Endothelial cell of umbilical vein (primary cell): ENCODE results near the gene ICAM1. TPM values are rescaled to one million over a fixed set of nuclear protein-coding genes. Genes with fewer than 3 reads are reported as not detected.
A peak's percentile ranks its signal among the peaks of the same experiment; 100 is the strongest.

Experiments used
- BruUV-seq: library from RNA; stranded (reverse); fragments of 400-500 nt; replicated peaks from 2 replicates; lab custom pipeline; 2021; lab: Mats Ljungman, UMichigan
- CTCF ChIA-PET: fragments of 300-600, 350-600 bp; sonication (Branson Sonifier 250); formaldehyde crosslinking; loops from one replicate; lab custom pipeline; 2021; ENCODE audit warnings: antibody characterized with exemption, inconsistent platforms; lab: Charles Lee
- POLR2A ChIA-PET: fragments of 300-600, 350-600 bp; sonication (Branson Sonifier 250); formaldehyde crosslinking; loops from one replicate; lab custom pipeline; 2021; ENCODE audit warnings: antibody characterized with exemption, inconsistent platforms; lab: Charles Lee
- DNase-seq: peaks from one replicate; pipeline ENCODE4 v3.0.0-alpha.2; 2011; ENCODE audit warnings: low read depth, low spot score
- FAIRE-seq: peaks from 2 replicates; lab custom pipeline; 2011; peaks lifted over from hg19 to GRCh38; lab: Jason Lieb, UNC
- H2AFZ ChIP-seq: 2 replicates; pipeline ENCODE4 v1.6.0; 2012; ENCODE audit warnings: low read depth, low read length, control low read depth, inconsistent platforms
- H3K27ac ChIP-seq: 2 replicates; pipeline ENCODE4 v1.5.1; 2011; ENCODE audit warnings: low read depth, mild to moderate bottlenecking, control low read depth, low read length, moderate library complexity; ENCODE audit not compliant: insufficient read depth
- H3K27me3 ChIP-seq, 2 experiments: 2 replicates each; pipeline versions ENCODE4 v1.6.0 to v1.6.1; 2011; ENCODE audit warnings: low read length in 2 of 2, mixed read lengths in 1 of 2; ENCODE audit not compliant: control insufficient read depth in 2 of 2, insufficient read depth in 2 of 2
- H3K36me3 ChIP-seq, 2 experiments: 2 replicates in 1 of 2; 3 replicates in 1 of 2; pipeline ENCODE4 v1.5.1; 2011; ENCODE audit warnings: low read length in 2 of 2, mild to moderate bottlenecking in 1 of 2, moderate library complexity in 1 of 2; ENCODE audit not compliant: control insufficient read depth in 2 of 2, insufficient read depth in 2 of 2; ENCODE audit errors: extremely low read depth in 1 of 2
- H3K4me1 ChIP-seq: 3 replicates; pipeline ENCODE4 v1.5.1; 2011; ENCODE audit warnings: mild to moderate bottlenecking, low read length; ENCODE audit not compliant: control insufficient read depth, insufficient read depth; ENCODE audit errors: extremely low read depth
- H3K4me2 ChIP-seq: 2 replicates; pipeline ENCODE4 v1.6.1; 2011; ENCODE audit warnings: low read length, control low read depth, mixed read lengths; ENCODE audit not compliant: insufficient read depth
- H3K4me3 ChIP-seq, 3 experiments: fragments of 200-600 bp in 1 of 3; sonication (generic), shearing (Covaris generic) in 1 of 3; replicated peaks in 1 of 3; 2 replicates each; pipeline ENCODE4 v1.5.1; 2011 to 2016; ENCODE audit warnings: control low read depth in 3 of 3, low read length in 3 of 3, mild to moderate bottlenecking in 2 of 3, inconsistent platforms in 1 of 3, low read depth in 1 of 3, moderate library complexity in 1 of 3; ENCODE audit not compliant: insufficient read depth in 1 of 3
- H3K79me2 ChIP-seq: 2 replicates; pipeline ENCODE4 v1.6.0; 2012; ENCODE audit warnings: low read length, inconsistent platforms; ENCODE audit not compliant: control insufficient read depth, insufficient read depth
- H3K9ac ChIP-seq: replicated peaks from 2 replicates; pipeline ENCODE3; 2011; ENCODE audit warnings: low read length, control low read depth; ENCODE audit not compliant: insufficient read depth; ENCODE audit errors: extremely low read depth
- H3K9me1 ChIP-seq: replicated peaks from 3 replicates; pipeline ENCODE4 v1.6.0; 2011; ENCODE audit warnings: mild to moderate bottlenecking, low read length; ENCODE audit not compliant: control insufficient read depth, insufficient read depth; ENCODE audit errors: extremely low read depth
- H3K9me3 ChIP-seq: replicated peaks from 2 replicates; pipeline ENCODE4 v1.5.1; 2012; ENCODE audit warnings: low read length, inconsistent platforms; ENCODE audit not compliant: control insufficient read depth, insufficient read depth
- H4K20me1 ChIP-seq: replicated peaks from 2 replicates; pipeline ENCODE3; 2011; ENCODE audit warnings: mild to moderate bottlenecking, low read length; ENCODE audit not compliant: control insufficient read depth, insufficient read depth; ENCODE audit errors: extremely low read depth
- CTCF ChIP-seq, 2 donors: IDR thresholded peaks; 1 replicate in 1 of 2; 2 replicates in 1 of 2; pipeline ENCODE4 v1.5.1; 2011; ENCODE audit warnings: low read length in 2 of 2, mild to moderate bottlenecking in 2 of 2, moderate library complexity in 2 of 2, control low read depth in 1 of 2, inconsistent platforms in 1 of 2, low read depth in 1 of 2; ENCODE audit not compliant: insufficient read depth in 1 of 2; ENCODE audit errors: extremely low read depth in 1 of 2
- EZH2 ChIP-seq: IDR thresholded peaks from 2 replicates; pipeline ENCODE4 v1.6.1; 2012; ENCODE audit warnings: borderline replicate concordance, low read depth, mild to moderate bottlenecking, moderate library complexity, low read length, inconsistent platforms; ENCODE audit not compliant: severe bottlenecking
- FOS ChIP-seq: IDR thresholded peaks from 2 replicates; pipeline ENCODE4 v1.6.1; 2011; ENCODE audit warnings: mild to moderate bottlenecking, low read length, moderate library complexity, borderline replicate concordance; ENCODE audit not compliant: insufficient read depth
- GATA2 ChIP-seq: IDR thresholded peaks from 2 replicates; pipeline ENCODE4 v1.7.0; 2011; ENCODE audit warnings: low read depth, mild to moderate bottlenecking, moderate library complexity, mixed read lengths, low read length; ENCODE audit not compliant: insufficient read length, insufficient read depth
- JUN ChIP-seq: IDR thresholded peaks from 2 replicates; pipeline ENCODE4 v1.6.1; 2011; ENCODE audit warnings: borderline replicate concordance, low read depth; ENCODE audit not compliant: insufficient read length, insufficient read depth
- MYC ChIP-seq: IDR thresholded peaks from one replicate; pipeline ENCODE4 v1.6.1; 2011; ENCODE audit warnings: mild to moderate bottlenecking, low read depth, low read length
- POLR2A ChIP-seq: IDR thresholded peaks from 2 replicates; pipeline ENCODE4 v1.6.1; 2012; ENCODE audit warnings: low read depth, mild to moderate bottlenecking, control low read depth, low read length
- POLR2AphosphoS5 ChIP-seq: IDR thresholded peaks from 2 replicates; pipeline ENCODE4 v1.6.1; 2012; ENCODE audit warnings: low read depth, mild to moderate bottlenecking, control low read depth, low read length, moderate library complexity; ENCODE audit not compliant: insufficient read depth
- dilution Hi-C: fragments of 300-500 bp; cut with MboI; formaldehyde crosslinking; loops from one replicate; pipeline ENCODE4 v1.15.0; 2019; ENCODE audit warnings: low sequenced_read_pairs; ENCODE audit not compliant: extremely low pct_ligation_motif_present
- intact Hi-C: fragments of 100-400 bp; cut with micrococcal nuclease; formaldehyde crosslinking; loops from one replicate; pipeline ENCODE4 v1.10.0; 2022
- polyA plus RNA-seq, 4 experiments: library from polyadenylated mRNA; depleted of rRNA in 3 of 4; stranded (reverse) in 3 of 4; unstranded in 1 of 4; fragments of >200 nt; gene quantifications; 2 replicates each; pipeline versions ENCODE4 v1.2.1 to v1.2.3, GENCODE V29; 2011 to 2012; ENCODE audit warnings: missing spikeins in 1 of 4
- total RNA-seq: library from RNA; stranded (reverse); gene quantifications from 2 replicates; pipeline ENCODE4 v1.2.3, GENCODE V29; 2021
- TF ChIP-seq, protein P1 (sequence below): IDR thresholded peaks from 2 replicates; pipeline ENCODE4 v1.6.1; 2011; ENCODE audit not compliant: insufficient read depth, insufficient read length

ICAM1 gene
- total and polyA plus RNA-seq, 2 donors (not counting 3 experiments of a cell fraction or from before 2014, with no cell fraction given): 20.5 to 30.4 TPM

- DNase-seq (no peak), FAIRE-seq (no peak)
- peak overlapping the region; percentile 73 for H3K27ac ChIP-seq
- H3K4me2 ChIP-seq: peak overlapping the region; percentile 50
- ChIA-PET CTCF (interaction anchor here (0.9 to 9.0 kb wide), 23 partner anchors 12 to 154 kb away, joined by 3 to 411 read pairs (median 6); partner anchors contain the start of genes CDC37, FDX2, ICAM5 and RAVER1), POLR2A (interaction anchor here (1.4 to 2.6 kb wide), 5 partner anchors 17 to 119 kb away, joined by 6 to 15 read pairs (median 13); partner anchors contain the start of genes ICAM4, ICAM5 and RAVER1)
- intact Hi-C loops: loop anchor here (1.0 to 5.0 kb wide), 3 partner anchors 17 to 63 kb away; partner anchors contain the start of genes FDX2, ICAM4 and RAVER1
- H3K27me3 ChIP-seq: no peaks in the 10 kb centered on the region
- no peaks in the 10 kb centered on the region for H4K20me1 ChIP-seq
- no peaks in the 10 kb centered on the region for H3K79me2 ChIP-seq
- H3K9me1 ChIP-seq: no peaks in the 10 kb centered on the region
- peak overlapping the region; percentile 61 for H3K9ac ChIP-seq
- no peaks in the 10 kb centered on the region for H3K36me3 ChIP-seq
- BruUV-seq: no TSS peak
- peak overlapping the region in 1 of 3 experiments; percentile 7 for H3K4me3 ChIP-seq
- no peaks in the 10 kb centered on the region for H3K9me3 ChIP-seq
- TF ChIP-seq POLR2A (no peak), CTCF (IDR thresholded peaks at IDR 0.05; ENCODE audit: extremely low read depth in 1 of 2, insufficient read depth in 1 of 2, low read depth in 1 of 2, low read length in 2 of 2) (no peak), FOS (no peak), GATA2 (no peak), EZH2 (no peak), MYC (no peak), JUN (no peak), POLR2AphosphoS5 (no peak)
- TF ChIP-seq, protein P1, sequence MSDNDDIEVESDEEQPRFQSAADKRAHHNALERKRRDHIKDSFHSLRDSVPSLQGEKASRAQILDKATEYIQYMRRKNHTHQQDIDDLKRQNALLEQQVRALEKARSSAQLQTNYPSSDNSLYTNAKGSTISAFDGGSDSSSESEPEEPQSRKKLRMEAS: no peak
- peaks cover 36% of the 10 kb centered on the region for H3K4me1 ChIP-seq
- dilution Hi-C loops: no loop called here
- peak overlapping the region; percentile 9 for H2AFZ ChIP-seq
Observed at GRCh38 chr19:10270180-10270615, 722 bp upstream of the ICAM1 start.
